Activated CD8-positive, alpha-beta memory T cell treated with anti-CD3 and anti-CD28 coated beads, Interleukin-2, amount 50 U/mL, for 48 hours (primary cell): ENCODE data around the gene HNRNPK.

Source experiments
- DNase-seq: peaks from one replicate; pipeline ENCODE4 v3.0.0-alpha.2; 2020

HNRNPK gene

DNA sequence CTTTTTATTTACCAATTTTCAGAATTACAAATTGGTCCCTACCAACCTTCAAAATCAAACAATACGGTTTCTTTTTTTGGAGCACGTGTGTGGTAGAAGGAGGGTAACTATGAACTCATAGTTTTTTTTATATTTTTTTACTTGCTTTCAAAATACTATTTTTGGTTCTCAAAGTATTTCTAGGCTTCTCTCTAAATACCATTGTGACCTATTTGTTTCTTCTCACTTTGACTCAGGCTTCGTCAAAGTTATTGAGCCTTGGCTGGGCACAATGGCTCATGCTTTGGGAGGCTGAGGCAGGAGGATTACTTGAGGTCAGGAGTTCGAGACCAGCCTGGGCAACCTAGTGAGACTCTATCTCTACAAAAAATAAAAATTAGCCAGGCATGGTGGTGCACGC, 47.2 kb downstream of the HNRNPK start:
- no peak for DNase-seq

DNA sequence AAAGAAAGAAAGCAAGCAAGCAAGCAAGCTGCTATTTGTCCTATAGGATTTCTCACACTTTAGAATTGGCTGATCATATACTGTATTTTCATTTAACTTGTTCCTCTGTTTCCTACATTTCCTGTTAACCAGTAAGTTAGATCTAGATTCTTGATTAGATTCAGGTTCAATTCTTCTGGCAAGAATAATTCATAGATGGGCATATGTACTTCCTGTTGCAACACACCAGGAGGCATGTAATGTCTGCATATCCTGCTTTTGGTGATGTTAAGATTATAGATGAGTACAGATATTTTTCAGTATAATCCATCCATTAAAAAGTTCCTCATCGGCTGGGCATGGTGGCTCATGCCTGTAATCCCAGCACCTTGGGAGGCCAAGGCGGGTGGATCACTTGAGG, 48.0 kb downstream of the HNRNPK start:
- no peak for DNase-seq

DNA sequence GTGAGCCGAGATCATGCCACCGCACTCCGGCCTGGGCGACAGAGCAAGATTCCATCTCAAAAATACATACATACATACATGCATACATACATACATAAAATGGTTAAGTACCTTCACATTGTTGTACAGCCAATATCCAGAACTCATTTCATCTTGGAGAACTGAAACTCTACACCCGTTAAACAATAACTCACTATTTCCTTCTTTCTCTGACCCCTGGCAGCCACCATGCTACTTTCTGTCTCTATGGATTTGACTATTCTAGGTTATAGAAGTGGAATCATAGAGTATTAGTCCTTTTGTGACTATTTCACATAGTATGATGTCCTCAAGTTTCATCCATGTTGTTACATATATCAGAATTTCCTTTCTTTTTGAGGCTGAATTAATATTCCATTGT, 49.1 kb downstream of the HNRNPK start:
- no peak for DNase-seq

DNA sequence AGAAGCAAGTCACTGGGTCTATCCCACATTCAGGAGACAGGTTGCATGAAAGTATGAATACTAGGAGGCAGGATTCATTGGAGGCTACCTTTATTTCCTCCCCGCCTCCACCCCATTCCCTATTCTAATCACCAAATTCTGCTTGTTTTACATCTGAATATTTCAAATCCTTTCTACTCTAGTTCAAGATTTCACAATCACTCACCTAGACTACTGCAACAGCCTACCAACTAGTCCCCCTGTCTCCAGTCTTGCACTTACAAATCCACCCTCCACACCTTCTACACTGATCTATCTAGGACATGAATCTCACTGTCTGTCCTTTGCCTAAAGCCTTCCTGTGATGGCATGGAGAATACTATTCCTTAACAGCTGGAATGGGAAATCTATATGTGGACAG, 52.4 kb downstream of the HNRNPK start:
- DNase-seq, result no peak

DNA sequence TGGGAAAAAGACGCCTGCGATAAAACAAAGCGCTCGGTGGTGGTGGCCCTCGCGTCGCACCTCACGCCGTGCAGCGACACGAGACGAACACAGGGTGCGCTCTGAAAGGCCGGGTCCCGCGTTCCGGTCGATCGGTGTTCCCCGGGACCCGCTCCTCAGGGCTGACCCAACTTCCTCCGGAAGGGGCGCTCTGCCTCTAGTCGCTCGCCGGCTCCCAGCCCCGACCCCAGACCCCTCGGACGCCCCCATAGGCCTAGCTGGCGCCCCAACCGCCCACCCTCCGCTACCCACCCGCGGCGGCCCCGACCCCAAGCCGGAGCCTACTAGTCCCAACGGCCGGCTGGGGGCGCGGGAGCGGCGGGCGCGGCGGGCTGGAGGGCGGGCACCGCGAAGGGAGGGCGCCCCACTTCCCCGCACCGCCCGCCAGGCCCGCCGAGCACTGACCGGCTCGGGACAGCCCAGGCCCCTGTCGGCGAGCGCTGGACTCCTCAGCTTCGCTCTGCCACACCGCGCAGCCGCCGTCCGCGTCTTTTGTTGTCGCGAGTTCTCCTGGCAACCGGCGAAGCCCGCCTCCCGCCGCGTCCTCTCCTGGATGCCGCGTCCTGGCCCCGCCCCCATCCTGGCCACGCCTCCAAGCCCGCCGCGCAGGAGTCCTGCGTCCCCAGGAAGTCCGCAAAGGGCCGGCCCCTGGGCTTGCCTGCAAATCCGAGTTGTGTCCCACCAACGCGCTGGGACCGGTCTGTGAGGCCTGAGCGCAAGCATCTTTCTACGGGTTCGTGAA, 58.9 kb downstream of the HNRNPK start, which contains the start of gene KIF27:
Gene KIF27, minus strand, starts transcription at position 506 of the 781 bp plus-strand sequence. CDS start 5,841 bp downstream, outside the sequence.
- peak; percentile 99 for DNase-seq

DNA sequence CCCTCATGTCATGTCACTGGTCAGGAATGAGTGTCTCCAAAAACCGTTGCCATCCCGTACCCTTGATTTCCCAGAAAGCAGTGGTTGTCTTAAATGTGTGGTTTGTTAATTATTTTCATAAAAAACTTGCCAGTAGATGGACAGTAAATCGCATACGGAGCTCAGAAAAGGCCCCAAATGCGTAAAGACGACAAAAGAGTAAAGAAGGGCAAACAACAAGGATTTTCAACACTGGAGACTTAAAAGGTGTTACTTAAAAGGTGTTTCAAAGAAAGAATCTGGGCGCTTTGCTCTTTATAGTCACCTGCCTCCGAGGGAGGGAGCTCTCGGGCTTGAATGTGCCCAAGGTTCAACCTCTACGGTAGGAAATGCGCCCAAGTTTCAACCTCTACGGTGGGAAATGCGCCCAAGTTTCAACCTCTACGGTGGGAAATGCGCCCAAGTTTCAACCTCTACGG, 59.5 kb downstream of the HNRNPK start:
- no peak for DNase-seq

DNA sequence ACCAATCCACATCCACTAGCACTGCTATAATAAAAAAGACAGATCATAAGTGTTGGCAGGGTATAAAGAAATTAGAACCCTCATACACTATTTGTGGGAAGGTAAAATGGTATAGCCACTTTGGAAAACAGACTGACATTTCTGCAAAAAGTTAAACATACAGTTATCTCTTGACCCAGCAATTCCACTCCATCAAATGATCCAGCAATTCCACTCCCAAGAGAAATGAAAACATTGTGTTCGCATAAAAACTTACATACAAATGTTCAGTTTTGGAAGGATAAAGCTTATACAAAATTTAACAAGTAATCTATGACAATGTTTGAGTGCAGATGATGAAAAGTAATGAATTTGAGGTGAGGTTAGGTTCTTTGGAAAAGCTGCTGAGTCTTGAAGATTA, 60.9 kb downstream of the HNRNPK start:
- DNase-seq, result no peak
